ENCODE measurements around the gene EGFR. TPM values are rescaled to one million over a fixed set of nuclear protein-coding genes. Genes with fewer than 3 reads are reported as not detected.

Gene EGFR
- total RNA-seq, 1 donor from 2014 or later = 19.4 TPM

- H3K4me1 Mint-ChIP-seq = peaks cover 29% of the 10 kb centered on the region
- H3K27ac Mint-ChIP-seq = no peak overlapping the region
- H3K4me3 Mint-ChIP-seq = no peak overlapping the region
- DNase-seq (ENCODE audit: low spot score in 2 of 2, unreplicated experiment in 2 of 2) = no peak
- H3K36me3 Mint-ChIP-seq = peaks cover 3% of the 10 kb centered on the region
- no peak for TF ChIP-seq CTCF (IDR thresholded peaks at IDR 0.05; ENCODE audit: unreplicated experiment)
- H3K9me3 Mint-ChIP-seq = no peaks in the 10 kb centered on the region
- no peaks in the 10 kb centered on the region for H3K27me3 Mint-ChIP-seq (ENCODE audit: low read depth)
Observed at GRCh38 chr7:55183897-55184296, 165.1 kb downstream of the EGFR start.

DNA sequence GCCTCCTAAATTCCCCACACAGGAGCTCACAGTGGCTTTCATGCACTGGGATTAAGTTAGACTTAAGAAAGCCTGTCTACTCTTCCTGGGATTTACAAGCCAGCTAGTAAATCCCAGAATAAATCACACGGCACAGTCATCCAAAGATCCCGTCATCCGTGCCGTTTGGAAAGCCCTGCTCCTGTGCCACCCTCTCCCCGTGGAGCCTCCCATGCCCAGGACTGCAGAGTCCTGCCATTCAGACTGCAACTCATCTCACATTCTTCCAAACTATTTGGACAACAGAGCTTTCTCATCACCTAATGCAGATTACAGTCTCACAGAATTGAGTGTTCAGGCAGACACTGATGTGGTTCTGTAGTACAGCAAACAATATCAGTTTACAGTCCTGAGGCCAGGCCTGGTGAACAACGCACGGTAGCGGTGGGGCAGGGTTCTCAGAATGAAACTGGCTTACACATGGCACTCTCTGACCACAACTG lies 166.5 kb downstream of the EGFR start:
- DNase-seq (ENCODE audit: low spot score in 2 of 2, unreplicated experiment in 2 of 2) = no peak
- no peak for TF ChIP-seq CTCF (IDR thresholded peaks at IDR 0.05; ENCODE audit: unreplicated experiment)
- peaks cover 25% of the 10 kb centered on the region for H3K4me1 Mint-ChIP-seq
- H3K27ac Mint-ChIP-seq = no peak overlapping the region
- no peak overlapping the region for H3K4me3 Mint-ChIP-seq
- H3K27me3 Mint-ChIP-seq (ENCODE audit: low read depth) = peaks cover 1% of the 10 kb centered on the region
- peaks cover 3% of the 10 kb centered on the region for H3K36me3 Mint-ChIP-seq
- H3K9me3 Mint-ChIP-seq = no peaks in the 10 kb centered on the region

DNA sequence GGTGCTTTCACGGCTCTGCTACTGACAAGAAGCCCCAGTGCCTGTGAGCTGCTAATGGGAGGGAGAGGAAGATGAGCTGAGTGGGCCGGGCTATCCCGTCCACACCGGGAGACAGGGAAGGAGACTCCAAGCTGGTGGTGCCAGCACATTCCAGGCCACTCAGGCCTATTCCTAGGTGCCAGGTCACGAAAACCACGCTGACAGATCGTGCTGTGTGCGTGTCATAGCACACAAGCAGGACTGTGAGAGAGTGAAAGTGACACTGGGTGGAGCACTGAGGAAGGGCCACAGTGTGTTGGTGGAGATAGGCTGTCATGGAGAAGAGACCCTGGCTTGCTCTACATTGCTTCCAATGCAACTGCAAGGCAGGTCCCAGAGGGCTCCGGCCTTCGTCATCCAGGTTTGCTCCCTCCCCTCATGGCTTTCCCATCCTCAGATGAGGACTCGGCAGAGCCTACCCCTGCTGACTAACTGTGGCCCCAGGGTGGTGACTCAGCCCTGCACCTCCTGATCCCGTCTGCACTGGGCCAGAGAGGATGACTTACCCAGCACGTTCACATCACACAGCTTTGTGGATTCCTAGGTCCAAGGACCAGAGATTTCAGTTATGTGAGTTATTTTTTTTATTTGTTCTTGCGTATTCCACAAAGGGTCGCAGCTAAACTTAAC lies 167.3 kb downstream of the EGFR start:
- DNase-seq (ENCODE audit: low spot score in 2 of 2, unreplicated experiment in 2 of 2) = no peak
- Mint-ChIP-seq H3K4me3 (no peak overlapping the region), H3K27me3 (ENCODE audit: low read depth) (peaks cover 1% of the 10 kb centered on the region), H3K9me3 (no peaks in the 10 kb centered on the region), H3K4me1 (peaks cover 20% of the 10 kb centered on the region), H3K36me3 (peaks cover 3% of the 10 kb centered on the region), H3K27ac (no peak overlapping the region)
- no peak for TF ChIP-seq CTCF (IDR thresholded peaks at IDR 0.05; ENCODE audit: unreplicated experiment)

DNA sequence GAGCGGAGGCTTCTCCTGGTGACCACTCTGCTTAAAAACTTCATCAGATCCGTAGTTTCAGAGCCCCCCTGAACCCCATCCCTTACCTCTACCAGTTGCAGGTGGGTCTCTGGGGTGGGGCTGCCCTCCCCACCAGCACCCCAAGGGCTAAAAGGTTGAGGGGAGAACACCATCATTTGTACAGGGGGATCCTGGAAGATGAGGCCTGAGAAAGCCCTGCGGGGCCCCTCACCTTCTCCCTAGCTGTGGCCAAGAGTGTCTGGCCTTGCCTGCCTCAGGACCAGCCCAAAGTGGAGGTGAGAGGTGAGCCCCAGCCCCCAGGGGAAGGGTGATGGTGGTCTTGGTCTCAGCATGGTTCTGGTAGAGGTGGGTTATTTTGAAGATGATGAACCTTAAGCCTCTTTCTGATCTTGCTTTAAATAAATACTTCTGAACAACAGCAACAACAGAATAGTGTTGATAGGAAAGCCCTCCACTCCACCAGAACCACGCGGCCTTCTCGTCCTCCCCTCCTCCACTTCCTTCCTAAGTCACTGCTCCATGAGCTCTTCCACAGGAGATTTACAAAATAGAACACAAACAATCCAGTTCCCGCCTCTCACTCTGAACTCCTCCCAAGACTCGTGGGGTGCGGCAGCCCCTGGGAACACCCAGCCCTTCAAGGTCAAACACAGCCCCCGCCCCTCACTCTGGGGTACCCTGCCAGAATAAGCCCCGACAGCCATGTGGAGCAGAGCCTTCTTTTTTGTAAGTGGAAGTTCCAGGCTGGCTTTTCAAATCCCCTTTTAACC lies 169.1 kb downstream of the EGFR start:
- no peak overlapping the region for H3K27ac Mint-ChIP-seq
- no peak overlapping the region for H3K4me3 Mint-ChIP-seq
- peaks cover 1% of the 10 kb centered on the region for H3K27me3 Mint-ChIP-seq (ENCODE audit: low read depth)
- peaks cover 17% of the 10 kb centered on the region for H3K4me1 Mint-ChIP-seq
- DNase-seq (ENCODE audit: low spot score in 2 of 2, unreplicated experiment in 2 of 2) = no peak
- no peak for TF ChIP-seq CTCF (IDR thresholded peaks at IDR 0.05; ENCODE audit: unreplicated experiment)
- H3K36me3 Mint-ChIP-seq = peaks cover 3% of the 10 kb centered on the region
- H3K9me3 Mint-ChIP-seq = no peaks in the 10 kb centered on the region

DNA sequence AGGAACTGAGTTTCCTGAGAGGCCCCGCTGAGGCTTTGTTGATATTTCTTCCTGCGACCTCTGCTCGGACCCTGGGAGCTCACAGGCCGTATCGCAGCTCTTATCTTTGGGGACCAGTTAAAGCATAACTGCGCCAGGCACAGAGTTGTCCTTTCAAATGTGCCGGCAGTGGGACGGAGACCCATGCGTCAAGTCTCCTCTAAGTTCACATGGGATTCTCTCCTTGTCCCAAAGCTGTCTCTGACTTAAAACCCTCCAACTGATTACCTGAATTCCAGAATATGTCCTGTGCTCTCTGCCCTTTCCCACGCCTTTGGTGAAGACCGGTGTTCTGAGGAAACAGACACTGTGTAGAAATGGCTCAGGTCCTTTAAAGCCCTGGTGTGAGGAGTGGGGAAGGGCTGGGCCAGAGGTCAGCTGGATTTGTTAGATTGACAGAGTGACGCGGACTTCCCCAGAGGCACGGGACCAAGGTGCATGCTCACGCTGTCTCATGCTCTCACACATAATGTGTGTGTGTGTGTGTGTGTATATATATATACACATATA lies 169.8 kb downstream of the EGFR start:
- Mint-ChIP-seq H3K4me3 (no peak overlapping the region), H3K27ac (no peak overlapping the region), H3K9me3 (no peaks in the 10 kb centered on the region), H3K4me1 (peaks cover 18% of the 10 kb centered on the region), H3K27me3 (ENCODE audit: low read depth) (peaks cover 1% of the 10 kb centered on the region), H3K36me3 (peaks cover 3% of the 10 kb centered on the region)
- TF ChIP-seq CTCF (IDR thresholded peaks at IDR 0.05; ENCODE audit: unreplicated experiment) = no peak
- DNase-seq (ENCODE audit: low spot score in 2 of 2, unreplicated experiment in 2 of 2) = no peak

Measured in mesothelial cell of epicardium (in vitro differentiated cells).